A549 (cell line): ENCODE measurements around the gene ENAH.

Source experiments
- ELK1 ChIP-seq: fragments of 150-350 bp; IDR thresholded peaks from 2 replicates; pipeline ENCODE4 v1.6.1; 2014; ENCODE audit warnings: low read depth, mild to moderate bottlenecking, low read length
- EP300 ChIP-seq, 2 experiments: fragments of >200 bp; sonication (Bioruptor Twin); formaldehyde crosslinking; IDR thresholded peaks; 2 replicates in 1 of 2; 3 replicates in 1 of 2; pipeline ENCODE4 v1.6.1; 2016 to 2017
- FOSL2 ChIP-seq, 2 experiments: fragments of 450-650 bp in 1 of 2; fragments of >200 bp in 1 of 2; sonication (Bioruptor Twin) in 1 of 2; formaldehyde crosslinking; IDR thresholded peaks; 2 replicates each; pipeline versions ENCODE4 v1.5.0 to v1.6.1; 2016 to 2020; ENCODE audit warnings: mild to moderate bottlenecking in 1 of 2, moderate library complexity in 1 of 2
- HEYL ChIP-seq: fragments of 250-450 bp; sonication (Bioruptor Pico); IDR thresholded peaks from 2 replicates; pipeline ENCODE4 v1.8.0; 2021; ENCODE audit warnings: mild to moderate bottlenecking, moderate library complexity
- POLR2A ChIP-seq: IDR thresholded peaks from 2 replicates; pipeline ENCODE4 v1.6.1; 2012; ENCODE audit warnings: mild to moderate bottlenecking, low read length
- POLR2AphosphoS2 ChIP-seq: conservative IDR thresholded peaks from 2 replicates; pipeline ENCODE4 v1.6.1; 2012; ENCODE audit warnings: low read length, improper control_type of control experiment, inconsistent platforms
- TF ChIP-seq, protein P1 (sequence below): fragments of >200 bp; sonication (Bioruptor Twin); formaldehyde crosslinking; IDR thresholded peaks from 3 replicates; pipeline ENCODE4 v1.5.1; 2016

DNA sequence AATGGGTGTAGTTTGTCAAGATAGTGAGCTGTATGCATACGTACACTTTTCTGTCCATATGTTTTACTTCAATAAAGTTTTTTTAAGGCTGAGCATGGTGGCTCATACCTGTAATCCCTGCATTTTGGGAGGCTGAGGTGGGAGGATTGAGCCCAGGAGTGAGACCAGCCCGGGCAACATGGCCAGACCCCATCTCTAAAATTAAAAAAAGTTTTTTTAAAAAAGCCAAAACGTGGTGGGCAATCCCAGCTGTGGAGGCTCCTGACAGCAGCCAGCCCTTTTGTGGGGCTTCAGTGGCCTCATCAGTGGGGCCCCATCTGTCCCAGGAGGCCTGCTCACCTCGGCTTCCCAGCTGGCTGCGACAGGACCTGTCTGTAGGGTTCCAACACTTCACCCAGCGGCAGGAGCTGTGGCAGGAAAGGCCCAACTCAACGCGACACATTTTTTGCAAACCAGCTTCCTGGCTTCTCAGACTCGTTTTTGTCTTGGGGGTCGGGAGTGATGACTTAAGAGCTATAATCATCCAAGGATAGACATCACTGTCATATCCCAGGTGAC, 168.2 kb downstream of the ENAH start:
- TF ChIP-seq, protein P1, sequence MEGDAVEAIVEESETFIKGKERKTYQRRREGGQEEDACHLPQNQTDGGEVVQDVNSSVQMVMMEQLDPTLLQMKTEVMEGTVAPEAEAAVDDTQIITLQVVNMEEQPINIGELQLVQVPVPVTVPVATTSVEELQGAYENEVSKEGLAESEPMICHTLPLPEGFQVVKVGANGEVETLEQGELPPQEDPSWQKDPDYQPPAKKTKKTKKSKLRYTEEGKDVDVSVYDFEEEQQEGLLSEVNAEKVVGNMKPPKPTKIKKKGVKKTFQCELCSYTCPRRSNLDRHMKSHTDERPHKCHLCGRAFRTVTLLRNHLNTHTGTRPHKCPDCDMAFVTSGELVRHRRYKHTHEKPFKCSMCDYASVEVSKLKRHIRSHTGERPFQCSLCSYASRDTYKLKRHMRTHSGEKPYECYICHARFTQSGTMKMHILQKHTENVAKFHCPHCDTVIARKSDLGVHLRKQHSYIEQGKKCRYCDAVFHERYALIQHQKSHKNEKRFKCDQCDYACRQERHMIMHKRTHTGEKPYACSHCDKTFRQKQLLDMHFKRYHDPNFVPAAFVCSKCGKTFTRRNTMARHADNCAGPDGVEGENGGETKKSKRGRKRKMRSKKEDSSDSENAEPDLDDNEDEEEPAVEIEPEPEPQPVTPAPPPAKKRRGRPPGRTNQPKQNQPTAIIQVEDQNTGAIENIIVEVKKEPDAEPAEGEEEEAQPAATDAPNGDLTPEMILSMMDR, result no peak
- TF ChIP-seq ELK1, result no peak
- TF ChIP-seq EP300 (IDR thresholded peaks at IDR 0.05), result no peak
- TF ChIP-seq POLR2A, result no peak
- TF ChIP-seq FOSL2 (IDR thresholded peaks at IDR 0.05), result no peak
- TF ChIP-seq FOSL2 (CRISPR knock-in tag; IDR thresholded peaks at IDR 0.05), result no peak
- no peak for TF ChIP-seq POLR2AphosphoS2
- TF ChIP-seq HEYL (CRISPR knock-in tag), result no peak
